Kidney tubule cell (primary cell): ENCODE data around the gene CNNM1.
A peak's percentile ranks its signal among the peaks of the same experiment; 100 is the strongest.

Source experiments
- DNase-seq: peaks from one replicate; pipeline ENCODE4 v3.0.0-alpha.2; 2018; ENCODE audit warnings: low spot score

CNNM1 gene

DNA sequence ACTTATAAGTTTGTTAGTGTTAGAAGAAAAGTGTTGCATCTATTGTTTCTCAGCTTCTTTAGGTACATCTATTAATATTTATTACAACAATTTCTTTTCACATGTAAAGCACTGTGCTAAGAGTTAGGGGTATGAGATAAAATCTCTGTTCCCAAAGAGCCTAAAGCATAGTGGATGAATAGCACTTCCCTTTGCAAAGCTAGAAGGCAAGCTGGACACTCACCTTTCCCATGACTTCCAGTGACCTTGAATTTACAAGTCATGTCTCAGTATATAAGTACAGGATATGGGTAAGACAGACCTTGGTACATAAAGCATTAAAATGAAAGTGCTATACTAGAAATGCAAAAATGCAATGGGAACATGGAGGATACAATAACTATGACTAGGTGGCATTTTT lies 8.7 kb downstream of the CNNM1 start:
- DNase-seq, result peak; percentile 21

DNA sequence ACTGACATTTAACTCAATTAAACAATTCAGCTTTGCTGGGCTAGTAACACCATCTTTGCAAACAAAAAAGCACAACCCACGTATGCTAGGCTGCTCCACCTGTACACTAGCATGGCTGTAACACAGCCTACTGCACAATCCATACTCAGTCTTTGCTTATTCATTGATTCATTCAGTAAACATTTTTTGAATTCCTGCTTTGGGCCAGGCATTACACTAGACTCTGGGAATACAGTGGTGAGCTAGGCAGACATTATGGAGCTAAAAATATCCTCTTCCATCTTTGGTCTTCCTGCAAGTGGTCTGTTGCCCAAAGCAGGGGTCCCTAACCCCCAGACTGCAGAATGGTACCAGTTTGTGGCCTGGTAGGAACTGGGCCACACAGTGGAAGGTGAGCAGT lies 9.9 kb downstream of the CNNM1 start:
- peak; percentile 81 for DNase-seq

DNA sequence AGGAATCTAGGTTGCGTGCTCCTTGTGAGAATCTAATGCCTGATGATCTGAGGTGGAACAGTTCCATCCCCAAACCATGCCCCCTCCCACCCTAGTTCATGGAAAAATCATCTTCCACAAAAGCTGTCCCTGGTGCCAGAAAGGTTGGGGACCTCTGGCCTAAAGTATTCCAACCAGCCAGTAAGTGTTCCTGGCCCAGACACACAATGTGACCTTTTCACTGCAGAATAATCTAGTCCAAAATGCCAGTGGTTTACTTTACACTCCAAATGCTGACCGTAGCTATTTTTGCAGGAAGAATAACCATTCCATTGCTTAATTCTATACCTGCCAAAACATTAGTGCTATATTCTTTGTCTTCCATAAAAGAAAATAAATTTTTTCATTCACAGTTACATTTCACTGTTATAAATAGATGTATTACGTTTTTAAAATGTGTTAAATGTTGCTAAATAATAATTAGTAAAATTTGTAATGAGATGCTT lies 10.4 kb downstream of the CNNM1 start:
- no peak for DNase-seq

DNA sequence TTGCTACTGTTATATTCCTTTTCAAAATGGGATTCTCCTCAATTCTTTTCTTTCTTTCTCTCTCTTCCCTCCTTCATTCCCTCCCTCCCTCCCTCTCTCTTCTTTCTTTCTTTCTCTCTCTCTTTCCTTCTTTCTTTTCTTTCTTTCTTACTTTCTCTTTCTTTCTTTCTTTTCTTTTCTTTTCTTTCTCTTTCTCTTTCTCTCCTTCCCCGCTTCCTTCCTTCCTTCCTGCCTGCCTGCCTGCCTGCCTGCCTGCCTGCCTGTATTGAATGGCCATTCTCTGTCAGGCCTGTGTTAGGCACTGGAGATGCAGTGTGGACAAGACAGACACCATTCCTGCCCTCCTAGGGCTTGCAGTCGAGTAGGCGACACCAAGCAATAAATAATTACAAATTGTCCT lies 11.5 kb downstream of the CNNM1 start:
- no peak for DNase-seq

DNA sequence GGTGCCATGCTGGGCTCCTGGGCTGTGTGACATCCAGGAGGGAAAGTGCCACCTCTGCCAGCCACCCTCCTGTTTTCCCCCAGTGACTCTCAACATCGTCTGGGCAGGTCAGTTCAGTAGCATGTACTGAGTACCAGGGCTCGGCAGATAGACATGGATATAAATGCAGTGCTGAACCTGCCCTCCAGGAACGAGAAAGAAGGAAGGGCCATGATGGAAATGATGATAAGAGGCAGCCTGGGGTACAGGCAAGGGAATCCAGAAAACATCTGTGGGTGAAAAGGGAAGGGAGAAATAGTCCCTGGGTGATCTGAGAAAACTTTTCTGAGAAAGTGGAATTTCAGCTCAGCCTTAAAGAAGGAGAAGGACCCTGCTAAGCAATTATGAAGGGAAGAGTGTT lies 12.1 kb downstream of the CNNM1 start:
- no peak for DNase-seq

DNA sequence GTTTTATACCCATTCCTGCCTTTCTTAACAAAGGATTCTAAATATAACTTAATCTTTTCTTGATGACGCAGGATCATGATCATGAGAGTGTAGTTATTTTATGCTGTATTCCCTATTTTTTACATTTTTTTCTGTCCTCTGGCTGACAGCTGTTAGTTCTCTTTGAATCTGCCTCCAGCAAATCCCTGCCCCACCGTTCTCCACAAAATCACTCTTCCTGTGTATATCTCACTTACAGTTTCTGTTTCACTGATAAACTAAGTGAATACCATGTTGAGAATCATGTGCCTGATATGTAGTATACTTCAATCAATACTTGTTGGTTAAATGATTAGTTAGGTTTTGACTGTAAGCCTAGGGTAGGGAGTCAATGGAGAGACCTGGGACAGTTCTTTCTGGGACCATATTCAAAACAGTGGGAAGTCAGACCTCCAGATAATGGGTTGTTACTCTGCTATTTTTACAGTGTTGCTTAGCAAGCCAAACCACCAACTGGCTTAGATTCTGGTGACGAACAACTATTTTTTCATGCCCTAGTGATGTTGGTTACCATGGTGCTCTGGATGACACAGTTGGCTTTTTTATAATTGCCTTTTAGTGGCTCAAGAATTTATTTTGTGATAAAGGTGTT lies 12.8 kb downstream of the CNNM1 start:
- peak; percentile 65 for DNase-seq

DNA sequence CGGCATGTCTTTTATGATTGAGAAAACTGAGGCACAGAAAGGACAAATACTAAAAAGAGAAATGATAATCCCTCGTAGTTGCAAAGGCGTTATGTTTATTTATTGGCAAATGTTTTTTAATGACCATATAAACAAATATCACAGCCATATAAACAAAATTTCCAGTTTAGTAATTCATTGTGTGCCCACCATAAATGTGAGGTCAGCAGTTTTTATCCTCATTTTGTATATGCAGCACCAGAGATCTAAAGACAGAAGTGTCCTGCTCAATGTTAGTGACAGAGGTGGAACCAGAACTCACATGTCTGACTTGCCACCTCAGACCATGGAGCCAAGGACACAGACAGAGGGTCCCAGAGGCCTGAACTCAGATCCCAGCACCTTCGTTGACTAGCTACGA lies 14.1 kb downstream of the CNNM1 start:
- DNase-seq, result no peak

DNA sequence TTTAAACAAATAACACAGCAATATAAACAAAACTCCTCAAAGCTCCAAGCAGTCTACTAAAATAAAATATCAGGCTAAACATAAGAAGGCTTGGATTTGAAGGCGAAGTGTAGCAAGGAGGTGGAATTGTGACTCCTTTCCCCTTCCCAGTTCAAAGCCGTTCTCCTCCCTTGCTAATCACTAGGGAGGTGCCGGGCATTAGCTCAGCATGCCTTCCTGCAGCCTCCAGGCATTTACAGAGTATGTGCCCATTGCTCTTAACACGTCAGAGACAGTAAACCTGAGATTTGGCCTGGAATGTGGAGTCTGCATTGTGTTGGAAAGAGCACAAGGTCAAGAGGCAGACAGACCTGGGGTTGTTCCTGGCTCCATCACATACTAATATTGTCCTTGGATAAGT lies 15.6 kb downstream of the CNNM1 start:
- DNase-seq, result no peak

DNA sequence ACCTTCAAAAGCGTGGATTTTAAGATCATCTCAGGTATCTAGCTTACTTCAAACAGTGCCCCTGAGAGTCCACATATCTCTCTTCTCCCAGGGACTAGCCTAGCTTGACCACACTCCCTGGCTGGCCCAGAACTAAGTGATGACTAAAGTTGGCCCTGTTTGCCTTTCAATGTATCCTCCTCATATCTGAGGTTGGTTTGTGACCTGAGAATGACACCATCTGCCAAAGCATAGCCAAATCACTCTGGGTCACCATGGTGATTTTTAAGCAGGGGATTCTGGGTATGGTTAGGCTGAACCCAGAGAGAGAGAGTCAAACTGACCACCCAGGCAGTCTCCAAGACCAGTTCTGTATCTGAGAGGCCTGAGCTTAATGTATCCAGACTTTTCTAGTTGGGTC lies 16.2 kb downstream of the CNNM1 start:
- DNase-seq, result peak; percentile 88

DNA sequence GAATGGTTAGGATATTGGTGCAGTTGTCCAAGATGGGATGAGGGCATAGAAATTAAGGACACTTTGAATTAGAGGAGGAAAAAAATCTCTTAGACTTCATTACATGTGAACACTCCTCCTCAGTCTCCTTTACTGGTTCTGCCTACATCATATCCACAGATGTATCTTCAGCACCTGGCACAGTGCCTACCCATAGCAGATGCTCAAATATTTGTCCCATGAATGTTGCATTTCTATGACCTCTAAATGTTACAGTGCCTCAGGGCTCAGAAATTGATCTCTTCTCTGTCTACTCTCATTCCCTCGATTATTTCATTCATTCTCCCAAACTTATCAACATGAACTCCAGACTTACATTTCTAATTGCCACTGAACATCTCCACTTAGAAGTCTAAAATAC lies 17.1 kb downstream of the CNNM1 start:
- peak; percentile 64 for DNase-seq

DNA sequence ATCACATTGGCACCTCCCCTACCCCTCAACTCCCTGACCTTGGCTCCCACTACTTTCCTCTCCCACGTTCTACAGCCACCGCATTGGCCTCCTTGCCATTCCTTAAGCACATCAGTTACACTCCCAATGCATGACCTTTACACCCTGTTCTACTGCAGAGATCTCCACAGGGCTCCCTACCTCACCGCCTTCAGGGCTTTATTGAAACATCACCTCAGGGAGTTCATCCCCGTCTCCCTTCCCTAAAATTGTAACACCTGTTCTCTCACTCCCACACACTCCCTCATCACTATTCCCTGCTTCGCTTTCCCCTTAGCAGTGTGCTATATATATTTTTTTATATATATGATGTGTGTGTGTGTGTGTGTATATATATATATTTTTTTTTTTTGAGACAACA lies 18.5 kb downstream of the CNNM1 start:
- DNase-seq, result no peak

DNA sequence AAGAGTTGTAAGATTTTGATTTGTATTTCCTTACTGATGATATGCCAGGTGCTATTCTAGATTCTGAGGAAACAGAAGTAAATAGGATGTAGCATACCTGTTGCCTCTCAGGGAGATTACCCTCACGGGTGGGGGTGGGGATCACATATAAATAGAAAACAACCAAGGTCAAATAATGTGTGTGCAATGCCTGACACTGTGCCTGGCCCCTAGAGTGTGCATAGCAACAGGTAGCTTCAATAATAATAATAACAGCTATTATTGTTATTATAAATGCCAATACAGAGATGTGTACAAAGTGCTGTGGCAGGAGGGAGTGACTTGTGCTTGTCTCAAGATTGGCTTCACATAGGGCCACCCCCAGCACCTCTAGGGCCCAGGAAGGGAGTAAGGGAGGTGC lies 24.0 kb downstream of the CNNM1 start:
- no peak for DNase-seq

DNA sequence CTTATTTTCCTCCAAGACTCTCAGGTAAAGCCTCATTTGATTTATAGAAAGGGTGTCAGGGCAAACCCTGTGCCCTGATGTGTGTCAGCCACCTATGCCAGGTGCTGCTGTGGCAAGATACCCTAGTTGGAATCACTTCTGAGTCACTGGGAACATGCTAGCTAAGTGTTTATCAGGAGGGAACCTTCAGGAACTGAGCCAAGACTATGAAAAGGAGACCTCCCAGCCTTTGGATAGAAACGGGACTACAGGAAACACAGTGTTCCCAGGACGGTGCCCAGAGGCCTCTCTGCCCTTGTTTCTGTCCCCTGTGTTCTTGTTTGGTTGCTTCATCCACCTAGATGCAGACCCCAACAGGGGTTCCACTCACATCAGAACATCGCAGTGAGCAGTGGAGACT lies 28.5 kb downstream of the CNNM1 start:
- DNase-seq, result peak; percentile 52

DNA sequence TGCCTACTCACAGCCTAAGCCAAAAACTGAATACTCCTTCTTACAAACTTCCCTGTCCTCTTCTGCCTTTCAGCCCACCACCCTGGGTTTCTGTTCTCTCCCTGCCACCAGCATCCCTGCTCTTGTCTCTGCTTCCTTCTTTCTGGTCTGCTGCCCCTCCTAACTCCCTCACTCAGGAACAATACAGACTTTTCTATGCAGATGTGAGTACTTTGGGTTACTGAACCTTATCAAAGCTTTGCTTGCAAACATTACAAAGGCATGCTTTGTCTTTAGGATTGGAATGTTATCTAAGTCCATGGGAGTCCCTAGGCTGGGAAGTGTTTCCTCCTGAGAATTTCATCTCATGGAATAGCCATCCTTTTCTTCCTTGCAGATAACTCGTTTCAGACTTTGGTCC lies 28.9 kb downstream of the CNNM1 start:
- DNase-seq, result peak; percentile 83

DNA sequence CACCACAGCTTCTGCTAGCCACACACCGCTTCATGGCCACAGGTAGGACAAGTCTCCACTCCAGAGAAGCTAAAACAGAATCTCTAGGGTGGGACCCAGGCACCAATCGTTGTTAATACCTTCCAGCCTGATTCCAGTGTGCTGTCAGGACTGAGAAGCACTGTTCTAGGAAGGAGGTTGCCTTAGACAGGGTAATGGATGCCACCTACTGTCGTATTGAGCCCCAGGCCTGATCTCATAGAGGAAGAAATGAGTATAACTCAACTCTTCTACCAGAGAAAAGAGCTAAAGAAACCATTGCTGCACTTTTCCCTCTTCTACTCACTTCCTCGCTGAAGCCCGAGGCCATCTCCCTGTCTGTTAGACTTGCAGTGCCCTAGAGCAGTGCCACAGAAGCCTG lies 31.8 kb downstream of the CNNM1 start:
- no peak for DNase-seq

DNA sequence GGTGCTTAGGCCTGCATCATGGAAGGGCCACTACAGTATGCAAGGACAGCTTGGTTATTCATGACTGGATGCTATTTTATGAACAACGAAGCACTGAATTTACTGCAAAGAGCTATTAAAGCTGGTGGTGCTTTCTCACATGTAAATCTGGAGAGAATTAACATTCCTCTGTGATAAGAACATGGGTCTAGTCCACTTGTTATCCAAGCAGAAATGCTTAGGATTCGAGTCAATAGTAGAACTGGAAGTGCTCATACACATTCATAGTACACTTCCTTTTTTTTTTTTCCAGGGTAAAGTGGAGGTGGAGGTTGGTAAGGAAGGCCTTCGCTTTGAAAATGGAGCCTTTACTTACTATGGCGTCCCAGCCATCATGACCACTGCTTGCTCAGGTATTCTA lies 35.0 kb downstream of the CNNM1 start:
- peak; percentile 34 for DNase-seq

DNA sequence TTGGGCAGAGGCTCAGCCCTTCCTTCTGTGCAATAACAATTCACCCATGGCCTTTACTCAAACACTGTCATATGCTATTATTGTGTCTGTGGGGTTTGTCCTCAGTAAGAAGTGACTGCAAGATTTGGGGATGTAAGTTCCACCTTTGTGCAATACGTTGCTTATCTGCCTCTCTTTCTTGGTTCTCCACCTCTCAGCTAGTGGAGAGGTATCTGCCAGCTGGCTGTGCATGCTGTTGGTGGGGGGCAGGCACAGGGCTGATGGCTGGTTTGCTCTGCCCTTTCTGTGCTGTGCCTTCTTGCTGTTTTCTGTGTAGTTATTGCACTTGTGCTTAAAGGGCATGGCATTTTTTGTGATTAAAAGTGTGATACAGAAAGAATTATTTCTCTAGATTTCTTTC lies 36.2 kb downstream of the CNNM1 start:
- DNase-seq, result no peak

DNA sequence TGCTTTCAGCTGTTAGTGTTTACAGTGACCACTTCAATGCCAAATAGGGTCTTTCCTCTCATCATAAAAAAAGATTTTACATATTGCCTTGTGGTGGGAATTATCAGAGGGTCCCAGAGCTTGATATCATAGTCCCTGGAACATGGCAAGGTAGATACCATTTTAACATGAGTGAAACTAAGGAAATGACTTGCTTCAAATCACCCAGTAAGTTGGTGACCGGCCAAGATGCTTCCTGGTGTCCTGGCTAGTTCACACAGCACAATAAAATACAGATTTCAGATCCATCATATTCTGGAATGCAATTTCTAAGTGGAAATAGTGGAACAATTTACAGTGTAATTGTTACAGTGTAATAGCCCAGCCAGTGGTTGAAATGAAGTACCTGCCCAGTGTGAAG lies 36.6 kb downstream of the CNNM1 start:
- DNase-seq, result no peak

DNA sequence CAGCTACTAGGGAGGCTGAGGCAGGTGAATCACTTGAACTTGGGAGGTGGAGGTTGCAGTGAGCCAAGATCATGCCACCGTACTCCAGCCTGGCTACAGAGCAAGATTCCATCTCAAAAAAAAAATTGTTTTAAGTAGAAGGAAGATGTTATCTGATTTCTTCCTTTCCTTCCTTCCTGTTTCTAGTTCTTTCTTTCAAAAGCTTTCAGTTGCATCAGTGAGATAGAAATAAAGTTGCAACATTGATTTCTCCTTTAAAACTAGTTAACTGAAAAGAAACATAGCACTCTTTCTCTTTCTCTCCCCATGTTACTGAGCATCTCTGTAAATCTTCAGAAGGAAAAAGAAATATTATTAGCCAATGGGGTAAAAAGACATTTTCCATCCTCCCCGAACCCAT lies 37.5 kb downstream of the CNNM1 start:
- no peak for DNase-seq

DNA sequence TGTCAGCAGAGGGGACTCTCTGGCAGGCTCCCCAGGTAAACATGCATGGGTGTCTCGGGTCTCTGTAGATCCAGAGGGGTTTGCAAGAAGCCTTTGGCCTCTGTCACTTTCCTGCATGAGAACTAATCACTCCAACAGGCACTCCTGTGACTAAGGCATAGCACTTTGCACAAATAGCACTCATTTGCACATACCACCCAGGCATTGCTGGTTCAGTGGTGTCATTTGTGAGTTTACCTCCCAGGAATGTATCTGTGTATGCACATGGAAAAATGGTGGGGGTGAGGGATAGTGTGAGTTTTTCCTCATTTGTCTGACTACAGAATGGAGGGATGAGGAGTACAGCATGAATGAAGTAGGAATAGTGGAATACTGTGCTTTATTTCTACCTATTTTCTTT lies 39.5 kb downstream of the CNNM1 start:
- peak; percentile 79 for DNase-seq

DNA sequence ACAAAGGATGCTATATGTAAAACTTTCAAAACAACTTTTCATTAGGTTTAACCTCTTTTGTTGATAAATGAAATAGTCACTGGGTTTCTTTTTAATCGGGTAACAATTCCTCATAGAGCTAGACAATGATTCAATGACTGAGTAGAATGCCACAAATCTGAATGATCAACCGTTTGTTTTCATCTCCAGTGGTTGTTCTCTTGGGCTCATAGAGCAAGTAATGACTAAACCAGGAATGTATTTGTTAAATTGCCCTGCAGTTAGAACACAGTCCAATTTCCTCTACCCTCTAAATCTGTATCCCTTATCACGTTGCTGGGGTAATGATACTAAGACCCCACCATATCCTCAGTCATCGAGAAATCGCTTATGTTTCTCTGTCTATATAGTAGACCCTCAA lies 40.0 kb downstream of the CNNM1 start:
- DNase-seq, result peak; percentile 74

DNA sequence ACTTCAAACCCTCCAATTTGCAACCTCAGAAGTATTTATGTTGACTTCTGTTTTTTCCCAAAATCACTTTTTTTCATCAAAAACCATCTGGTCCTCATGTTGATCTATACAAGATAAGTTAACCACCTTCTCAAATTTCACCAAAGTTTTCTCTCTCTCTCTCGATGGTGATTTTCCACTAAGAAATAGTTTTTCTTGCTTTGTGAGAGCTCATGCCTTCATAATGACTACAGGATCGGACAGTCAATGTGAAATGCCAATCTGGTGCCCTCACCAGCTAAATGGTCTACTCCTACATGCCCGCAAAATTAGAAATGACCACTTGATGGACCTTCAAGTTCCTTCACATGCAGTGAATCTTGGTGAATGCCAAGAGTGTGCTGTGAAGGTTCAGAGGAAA lies 40.4 kb downstream of the CNNM1 start:
- peak; percentile 53 for DNase-seq

DNA sequence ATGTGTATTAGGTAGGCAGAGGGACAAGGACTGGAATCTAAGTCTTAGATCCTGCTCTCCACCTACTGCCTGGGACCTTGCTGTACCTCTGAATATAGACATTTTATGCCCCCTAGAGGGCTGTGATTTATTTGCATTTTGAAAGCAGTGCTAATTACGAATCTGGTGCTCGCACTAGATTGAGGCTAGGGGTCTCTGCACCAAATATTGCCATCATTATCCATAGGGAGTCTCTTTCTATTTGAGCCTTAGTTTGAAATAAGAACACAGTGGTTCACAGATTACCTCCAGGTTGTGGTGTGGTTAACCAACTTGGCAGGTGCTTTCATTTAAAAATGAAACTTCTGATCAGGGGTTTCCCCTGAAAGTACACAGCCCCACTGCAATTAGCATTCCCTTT lies 41.8 kb downstream of the CNNM1 start:
- peak; percentile 60 for DNase-seq

DNA sequence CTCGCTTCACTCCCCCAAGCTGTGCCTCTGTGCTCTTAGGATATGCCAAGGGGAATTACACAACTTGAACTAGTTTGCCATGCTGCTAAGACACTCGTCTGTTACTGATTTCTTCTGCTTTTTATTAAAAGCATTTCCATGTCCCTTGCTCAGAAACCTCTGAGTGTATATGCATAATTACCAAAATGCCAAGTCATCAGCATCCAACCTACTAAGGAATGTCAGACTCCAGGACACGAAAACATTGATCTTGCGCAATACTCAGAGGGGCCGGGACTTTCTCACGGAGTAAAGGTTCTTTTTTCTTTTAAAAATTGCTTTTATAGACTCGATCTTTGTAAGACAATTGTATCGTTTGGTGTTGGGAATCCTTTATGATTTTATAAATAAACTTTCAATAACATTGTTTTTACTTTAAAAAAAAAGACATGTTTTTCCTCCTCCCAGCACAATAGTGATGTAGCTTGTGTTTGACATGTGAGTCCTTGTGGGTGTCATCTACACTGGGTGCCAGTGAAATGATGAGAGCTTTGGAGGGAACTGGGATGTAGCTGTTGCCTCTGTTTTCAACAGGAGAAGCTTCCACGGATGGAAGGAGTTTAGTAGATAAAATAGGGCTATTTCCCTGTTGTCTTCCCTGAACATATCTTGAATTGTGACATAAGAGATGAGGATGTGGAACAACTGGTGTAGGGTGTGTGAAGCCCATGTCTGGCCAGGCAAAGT lies 43.6 kb downstream of the CNNM1 start:
- DNase-seq, result no peak
